ENCODE results near the gene VSTM2B.
"Not testable (repeated sequence)": the region's sequence is repeated elsewhere in the genome, so short reads cannot be mapped to it uniquely, and the experiment has no call there.

GRCh38 chr19:29486961-29487360 lies 38.8 kb upstream of the VSTM2B start:
- not testable (repeated sequence) for TF ChIP-seq POLR2A, CTCF (IDR thresholded peaks at IDR 0.05)
